ENCODE data around the gene RHBDD1.

GRCh38 chr2:226868331-226869162, 32.7 kb downstream of the RHBDD1 start:
- no peak for TF ChIP-seq CTCF (IDR thresholded peaks at IDR 0.05)
- TF ChIP-seq POLR2AphosphoS5 (IDR thresholded peaks at IDR 0.05), result no peak
- TF ChIP-seq EP300 (IDR thresholded peaks at IDR 0.05), result no peak
- no peak for TF ChIP-seq POLR2A (IDR thresholded peaks at IDR 0.05)
